GM12878 (cell line): Measurements from ENCODE around the gene PHLDB3. TPM values are rescaled to one million over a fixed set of nuclear protein-coding genes. Genes with fewer than 3 reads are reported as not detected.

Experiments used
- ATAC-seq: fragments of 200-7000 bp; cut with Tn5 transposase; 3 replicates; pipeline ENCODE4 v1.9.1; 2020; ENCODE audit warnings: mild to moderate bottlenecking, moderate library complexity
- BruUV-seq: library from RNA; stranded (reverse); fragments of 400-500 nt; replicated peaks from 2 replicates; lab custom pipeline; 2021; lab: Mats Ljungman, UMichigan
- CTCF ChIA-PET: fragments of 300-600 bp; sonication (Branson Sonifier 250); formaldehyde crosslinking; extraction: SDS; loops from one replicate; lab custom pipeline; 2021; ENCODE audit warnings: inconsistent platforms; lab: Yijun Ruan, JAX
- POLR2A ChIA-PET: fragments of 350-600 bp; formaldehyde crosslinking; extraction: SDS; loops from one replicate; lab custom pipeline; 2021; ENCODE audit warnings: inconsistent platforms; lab: Charles Lee
- RAD21 ChIA-PET: fragments of 300-600 bp; sonication (Branson Sonifier 250); formaldehyde crosslinking; loops from one replicate; lab custom pipeline; 2023; ENCODE audit warnings: antibody characterized with exemption; ENCODE audit not compliant: unreplicated experiment; lab: Charles Lee
- SMC1A ChIA-PET: fragments of 300-600 bp; sonication (Branson Sonifier 250); formaldehyde crosslinking; loops from one replicate; lab custom pipeline; 2023; ENCODE audit not compliant: unreplicated experiment, uncharacterized antibody; lab: Charles Lee
- DNase-seq: peaks from one replicate; pipeline ENCODE4 v3.0.0-alpha.2; 2011; ENCODE audit warnings: low read depth, low spot score
- FAIRE-seq: peaks from 3 replicates; lab custom pipeline; 2011; peaks lifted over from hg19 to GRCh38; lab: Jason Lieb, UNC
- H2AFZ ChIP-seq: 2 replicates; pipeline ENCODE4 v1.6.0; 2011; ENCODE audit warnings: low read depth, low read length, control low read depth; ENCODE audit not compliant: control insufficient read depth
- H3K27ac ChIP-seq: 2 replicates; pipeline ENCODE4 v1.5.1; 2011; ENCODE audit warnings: control low read depth; ENCODE audit not compliant: control insufficient read depth, insufficient read depth
- H3K27me3 ChIP-seq, 2 experiments: replicated peaks in 1 of 2; 2 replicates each; pipeline versions ENCODE4 v1.6.0 to v1.6.1; 2011; ENCODE audit warnings: low read length in 1 of 2; ENCODE audit not compliant: control insufficient read depth in 2 of 2, insufficient read depth in 2 of 2
- H3K36me3 ChIP-seq, 2 experiments: 2 replicates each; pipeline ENCODE4 v1.5.1; 2011; ENCODE audit warnings: low read length in 1 of 2; ENCODE audit not compliant: control insufficient read depth in 2 of 2, insufficient read depth in 2 of 2
- H3K4me1 ChIP-seq: 2 replicates; pipeline ENCODE4 v1.6.1; 2011; ENCODE audit warnings: mild to moderate bottlenecking, low read length, moderate library complexity, mixed read lengths; ENCODE audit not compliant: control insufficient read depth, insufficient read depth
- H3K4me2 ChIP-seq: 2 replicates; pipeline ENCODE4 v1.6.0; 2011; ENCODE audit warnings: control low read depth; ENCODE audit not compliant: control insufficient read depth, insufficient read depth
- H3K4me3 ChIP-seq: fragments of 200-600 bp; sonication (generic); 2 replicates; pipeline ENCODE4 v1.5.1; 2016
- H3K79me2 ChIP-seq: 2 replicates; pipeline ENCODE4 v1.6.0; 2011; ENCODE audit warnings: low read length; ENCODE audit not compliant: control insufficient read depth, insufficient read depth
- H3K9ac ChIP-seq: 2 replicates; pipeline ENCODE4 v1.8.0; 2011; ENCODE audit warnings: low read length, control low read depth, mixed read lengths; ENCODE audit not compliant: control insufficient read depth, insufficient read depth
- H3K9me3 ChIP-seq: replicated peaks from 3 replicates; pipeline ENCODE4 v1.5.1; 2011; ENCODE audit warnings: mild to moderate bottlenecking, low read length; ENCODE audit not compliant: control insufficient read depth, insufficient read depth
- H4K20me1 ChIP-seq: 2 replicates; pipeline ENCODE4 v1.6.0; 2011; ENCODE audit not compliant: control insufficient read depth, insufficient read depth
- CBFB ChIP-seq: IDR thresholded peaks from 2 replicates; pipeline ENCODE4 v1.6.1; 2016; ENCODE audit warnings: antibody characterized with exemption, low read depth
- CHD4 ChIP-seq: fragments of 200-600 bp; sonication (generic); IDR thresholded peaks from 2 replicates; pipeline ENCODE4 v1.6.1; 2016; ENCODE audit warnings: mild to moderate bottlenecking
- CREM ChIP-seq: IDR thresholded peaks from 2 replicates; pipeline ENCODE4 v1.6.1; 2014; ENCODE audit warnings: antibody characterized with exemption, low read depth
- ETV6 ChIP-seq, 2 experiments: fragments of 450-650 bp in 1 of 2; IDR thresholded peaks in 1 of 2; conservative IDR thresholded peaks in 1 of 2; 2 replicates each; pipeline ENCODE4 v1.6.1; 2014; ENCODE audit warnings: antibody characterized with exemption in 1 of 2, borderline replicate concordance in 1 of 2, low read depth in 1 of 2, mild to moderate bottlenecking in 1 of 2, moderate library complexity in 1 of 2
- IKZF1 ChIP-seq: fragments of 450-650 bp; conservative IDR thresholded peaks from 2 replicates; pipeline ENCODE4 v1.6.1; 2017; ENCODE audit warnings: antibody characterized with exemption, mild to moderate bottlenecking
- NBN ChIP-seq: fragments of 450-650 bp; IDR thresholded peaks from 2 replicates; pipeline ENCODE4 v1.6.1; 2016
- TAF1 ChIP-seq: IDR thresholded peaks from 2 replicates; pipeline ENCODE4 v1.6.1; 2011; ENCODE audit warnings: mild to moderate bottlenecking, low read depth, low read length, borderline replicate concordance
- TBL1XR1 ChIP-seq: IDR thresholded peaks from 2 replicates; pipeline ENCODE4 v1.6.1; 2012; ENCODE audit warnings: low read depth, low read length, improper control_type of control experiment
- ZNF24 ChIP-seq: fragments of 450-650 bp; IDR thresholded peaks from 2 replicates; pipeline ENCODE4 v1.6.1; 2017; ENCODE audit warnings: antibody characterized with exemption, mild to moderate bottlenecking
- WGBS: methylation state at CpG from one replicate; pipeline ENCODE4 v1.1.6; 2016; ENCODE audit warnings: low lambda C conversion rate; ENCODE audit not compliant: insufficient replicate concordance, insufficient coverage; ENCODE audit errors: missing lambda C conversion rate; 5-methylcytosine and 5-hydroxymethylcytosine counted together
- in situ Hi-C: fragments of 300-500 bp; cut with MboI; formaldehyde crosslinking; loops from 9 replicates; pipeline ENCODE4 v1.14.3; 2018; ENCODE audit warnings: mixed read lengths
- intact Hi-C: fragments of 100-400 bp; cut with micrococcal nuclease; formaldehyde crosslinking; loops from one replicate; pipeline ENCODE4 v1.14.2; 2022; ENCODE audit not compliant: unreplicated experiment
- polyA plus RNA-seq, 11 experiments: library from polyadenylated mRNA; depleted of rRNA in 4 of 11; unstranded in 6 of 11; stranded (reverse) in 5 of 11; fragments of >200 nt; fragmentation: Nextera tagmentation in 4 of 11; fragmentation: Illumina TruSeq in 1 of 11; extraction: Ambion mirVana in 4 of 11; extraction: Trizol in 1 of 11; gene quantifications; 1 replicate in 1 of 11; 2 replicates in 10 of 11; pipeline versions ENCODE4 v1.2.1 to v1.2.3, GENCODE V29; 2011 to 2016; ENCODE audit warnings: inconsistent platforms in 2 of 11, missing spikeins in 2 of 11, low read depth in 1 of 11
- total RNA-seq, 4 experiments: library from RNA; depleted of rRNA in 3 of 4; stranded (reverse); fragments of >200 nt in 3 of 4; fragmentation: Illumina TruSeq in 1 of 4; extraction: Trizol in 1 of 4; gene quantifications; 2 replicates each; pipeline versions ENCODE4 v1.2.1 to v1.2.3, GENCODE V29; 2013 to 2021
- TF ChIP-seq, protein P1 (sequence below), 3 experiments: IDR thresholded peaks in 2 of 3; conservative IDR thresholded peaks in 1 of 3; 2 replicates each; pipeline ENCODE4 v1.5.1; 2011; ENCODE audit warnings: low read depth in 3 of 3, low read length in 3 of 3, mild to moderate bottlenecking in 3 of 3, control low read depth in 2 of 3, moderate library complexity in 2 of 3, inconsistent platforms in 1 of 3, mixed read lengths in 1 of 3; ENCODE audit not compliant: control insufficient read depth in 2 of 3, insufficient read depth in 1 of 3; ENCODE audit errors: extremely low read depth in 1 of 3
- TF ChIP-seq, protein P2 (sequence below): IDR thresholded peaks from 2 replicates; pipeline ENCODE4 v1.6.1; 2012; ENCODE audit warnings: mild to moderate bottlenecking, low read depth, low read length

Gene PHLDB3
- total and polyA plus RNA-seq, 10 of the 15 experiments (the other 5 are each of a cell fraction or from before 2014, with no cell fraction given): 0.13 to 13.0 (median 5.5) TPM

DNA sequence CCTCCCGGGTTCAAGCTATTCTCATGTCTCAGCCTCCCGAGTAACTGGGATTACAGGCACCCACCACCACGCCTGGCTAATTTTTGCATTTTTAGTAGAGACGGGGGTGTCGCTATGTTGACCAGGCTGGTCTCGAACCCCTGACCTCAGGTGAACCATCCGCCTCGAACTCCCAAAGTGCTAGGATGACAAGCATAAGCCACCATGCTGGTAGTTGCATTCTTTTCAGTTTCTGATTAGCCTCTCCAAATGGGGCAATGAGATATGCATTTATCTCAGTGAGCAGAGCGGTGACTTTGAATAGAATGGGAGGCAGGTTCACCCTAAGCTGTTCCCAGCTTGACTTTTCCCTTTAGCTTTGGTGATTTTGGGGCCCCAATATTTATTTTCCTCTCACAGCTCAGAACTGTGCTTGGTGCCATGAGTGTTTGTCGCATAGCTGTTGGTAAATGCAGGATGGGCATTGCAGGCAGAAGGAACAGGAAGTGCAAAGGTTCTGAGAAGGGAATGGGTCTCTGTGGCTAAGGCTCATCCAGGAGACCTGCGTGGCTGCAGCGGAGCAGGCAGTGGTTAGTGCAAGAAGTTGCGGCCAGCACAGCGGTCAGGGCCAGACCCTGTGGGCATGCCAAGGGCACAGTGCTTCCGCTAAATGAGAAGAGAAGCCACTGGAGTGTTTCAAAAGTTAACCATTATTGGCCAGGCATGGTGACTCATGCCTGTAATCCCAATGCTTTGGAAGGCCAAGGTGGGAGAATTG lies 59.8 kb downstream of the PHLDB3 start:
- 63% methylated on average over 15 of the region's 15 CpGs for WGBS
- ChIA-PET POLR2A (interaction anchor here (1.0 kb wide), 1 partner anchor 19 kb away, joined by 3 read pairs; no protein-coding TSS in a partner anchor), SMC1A (interaction anchor here (1.5 to 6.3 kb wide), 3 partner anchors 12 to 75 kb away, joined by 3 to 194 read pairs (median 5); no protein-coding TSS in a partner anchor), RAD21 (interaction anchor here (9.1 kb wide), 1 partner anchor 74 kb away, joined by 186 read pairs; no protein-coding TSS in a partner anchor), CTCF (interaction anchor here (1.1 to 6.6 kb wide), 4 partner anchors 12 to 150 kb away, joined by 3 to 393 read pairs (median 12); no protein-coding TSS in a partner anchor)
- H3K4me1 ChIP-seq: no peaks in the 10 kb centered on the region
- H3K9ac ChIP-seq: no peak overlapping the region
- no peak overlapping the region for H3K27ac ChIP-seq
- H3K27me3 ChIP-seq: peaks cover 0 to 2% of the 10 kb centered on the region in 2 experiments; a peak in 1 of 4 replicates
- H3K79me2 ChIP-seq: no peaks in the 10 kb centered on the region
- DNase-seq (no peak), ATAC-seq (no peak), FAIRE-seq (no peak)
- H2AFZ ChIP-seq: no peak overlapping the region
- H3K4me2 ChIP-seq: no peak overlapping the region
- no peaks in the 10 kb centered on the region for H4K20me1 ChIP-seq
- TF ChIP-seq TAF1: no peak
- no peak for TF ChIP-seq ZNF24
- TF ChIP-seq, protein P1, sequence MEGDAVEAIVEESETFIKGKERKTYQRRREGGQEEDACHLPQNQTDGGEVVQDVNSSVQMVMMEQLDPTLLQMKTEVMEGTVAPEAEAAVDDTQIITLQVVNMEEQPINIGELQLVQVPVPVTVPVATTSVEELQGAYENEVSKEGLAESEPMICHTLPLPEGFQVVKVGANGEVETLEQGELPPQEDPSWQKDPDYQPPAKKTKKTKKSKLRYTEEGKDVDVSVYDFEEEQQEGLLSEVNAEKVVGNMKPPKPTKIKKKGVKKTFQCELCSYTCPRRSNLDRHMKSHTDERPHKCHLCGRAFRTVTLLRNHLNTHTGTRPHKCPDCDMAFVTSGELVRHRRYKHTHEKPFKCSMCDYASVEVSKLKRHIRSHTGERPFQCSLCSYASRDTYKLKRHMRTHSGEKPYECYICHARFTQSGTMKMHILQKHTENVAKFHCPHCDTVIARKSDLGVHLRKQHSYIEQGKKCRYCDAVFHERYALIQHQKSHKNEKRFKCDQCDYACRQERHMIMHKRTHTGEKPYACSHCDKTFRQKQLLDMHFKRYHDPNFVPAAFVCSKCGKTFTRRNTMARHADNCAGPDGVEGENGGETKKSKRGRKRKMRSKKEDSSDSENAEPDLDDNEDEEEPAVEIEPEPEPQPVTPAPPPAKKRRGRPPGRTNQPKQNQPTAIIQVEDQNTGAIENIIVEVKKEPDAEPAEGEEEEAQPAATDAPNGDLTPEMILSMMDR (IDR thresholded peaks at IDR 0.05 in 2 of 3, conservative IDR thresholded peaks at IDR 0.05 in 1 of 3; ENCODE audit: control insufficient read depth in 2 of 3, extremely low read depth in 1 of 3, insufficient read depth in 1 of 3, low read depth in 3 of 3, low read length in 3 of 3): no peak
- TF ChIP-seq, protein P2, sequence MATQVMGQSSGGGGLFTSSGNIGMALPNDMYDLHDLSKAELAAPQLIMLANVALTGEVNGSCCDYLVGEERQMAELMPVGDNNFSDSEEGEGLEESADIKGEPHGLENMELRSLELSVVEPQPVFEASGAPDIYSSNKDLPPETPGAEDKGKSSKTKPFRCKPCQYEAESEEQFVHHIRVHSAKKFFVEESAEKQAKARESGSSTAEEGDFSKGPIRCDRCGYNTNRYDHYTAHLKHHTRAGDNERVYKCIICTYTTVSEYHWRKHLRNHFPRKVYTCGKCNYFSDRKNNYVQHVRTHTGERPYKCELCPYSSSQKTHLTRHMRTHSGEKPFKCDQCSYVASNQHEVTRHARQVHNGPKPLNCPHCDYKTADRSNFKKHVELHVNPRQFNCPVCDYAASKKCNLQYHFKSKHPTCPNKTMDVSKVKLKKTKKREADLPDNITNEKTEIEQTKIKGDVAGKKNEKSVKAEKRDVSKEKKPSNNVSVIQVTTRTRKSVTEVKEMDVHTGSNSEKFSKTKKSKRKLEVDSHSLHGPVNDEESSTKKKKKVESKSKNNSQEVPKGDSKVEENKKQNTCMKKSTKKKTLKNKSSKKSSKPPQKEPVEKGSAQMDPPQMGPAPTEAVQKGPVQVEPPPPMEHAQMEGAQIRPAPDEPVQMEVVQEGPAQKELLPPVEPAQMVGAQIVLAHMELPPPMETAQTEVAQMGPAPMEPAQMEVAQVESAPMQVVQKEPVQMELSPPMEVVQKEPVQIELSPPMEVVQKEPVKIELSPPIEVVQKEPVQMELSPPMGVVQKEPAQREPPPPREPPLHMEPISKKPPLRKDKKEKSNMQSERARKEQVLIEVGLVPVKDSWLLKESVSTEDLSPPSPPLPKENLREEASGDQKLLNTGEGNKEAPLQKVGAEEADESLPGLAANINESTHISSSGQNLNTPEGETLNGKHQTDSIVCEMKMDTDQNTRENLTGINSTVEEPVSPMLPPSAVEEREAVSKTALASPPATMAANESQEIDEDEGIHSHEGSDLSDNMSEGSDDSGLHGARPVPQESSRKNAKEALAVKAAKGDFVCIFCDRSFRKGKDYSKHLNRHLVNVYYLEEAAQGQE: no peak
- TF ChIP-seq IKZF1: no peak
- TF ChIP-seq CBFB: no peak
- no peak for TF ChIP-seq CREM
- TF ChIP-seq TBL1XR1: no peak
- no peak for TF ChIP-seq ETV6 (conservative IDR thresholded peaks at IDR 0.05 in 1 of 2, IDR thresholded peaks at IDR 0.05 in 1 of 2; ENCODE audit: borderline replicate concordance in 1 of 2, low read depth in 1 of 2)
- no peak for TF ChIP-seq CHD4
- TF ChIP-seq NBN: no peak
- in situ Hi-C loops: loop anchor here (5.0 to 10.0 kb wide), 2 partner anchors 78 to 360 kb away; partner anchors contain the start of gene LYPD5
- no peaks in the 10 kb centered on the region; the same call in 2 of the 3 replicates for H3K9me3 ChIP-seq
- intact Hi-C loops: loop anchor here (5.0 to 10.0 kb wide), 3 partner anchors 58 to 340 kb away; partner anchors contain the start of genes KCNN4 and PHLDB3
- BruUV-seq: no TSS peak
- no peaks in the 10 kb centered on the region for H3K36me3 ChIP-seq
- H3K4me3 ChIP-seq: no peak overlapping the region
